ENCODE results near the gene CAV3.

DNA sequence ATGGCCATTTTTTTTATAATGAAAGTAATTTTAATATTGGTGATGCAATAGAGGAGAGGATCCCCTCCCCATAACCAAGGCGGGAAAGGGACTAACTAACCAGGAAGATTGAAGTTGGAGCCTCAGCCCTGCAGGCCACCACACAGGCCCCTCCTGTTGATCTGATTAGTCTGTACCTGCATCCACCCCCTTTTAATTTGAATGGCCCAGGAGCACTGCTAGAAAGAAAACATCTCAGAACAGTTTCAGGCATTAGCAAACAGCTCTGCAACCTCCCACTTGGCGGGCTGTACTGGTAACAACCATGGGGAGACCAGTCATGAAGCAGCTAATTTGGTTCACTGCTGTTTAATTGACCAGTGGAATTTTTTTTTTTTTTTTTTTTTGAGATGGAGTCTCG lies 10.3 kb downstream of the CAV3 start:
- TF ChIP-seq FOXA1 (IDR thresholded peaks at IDR 0.05): no peak
- TF ChIP-seq, protein P1, sequence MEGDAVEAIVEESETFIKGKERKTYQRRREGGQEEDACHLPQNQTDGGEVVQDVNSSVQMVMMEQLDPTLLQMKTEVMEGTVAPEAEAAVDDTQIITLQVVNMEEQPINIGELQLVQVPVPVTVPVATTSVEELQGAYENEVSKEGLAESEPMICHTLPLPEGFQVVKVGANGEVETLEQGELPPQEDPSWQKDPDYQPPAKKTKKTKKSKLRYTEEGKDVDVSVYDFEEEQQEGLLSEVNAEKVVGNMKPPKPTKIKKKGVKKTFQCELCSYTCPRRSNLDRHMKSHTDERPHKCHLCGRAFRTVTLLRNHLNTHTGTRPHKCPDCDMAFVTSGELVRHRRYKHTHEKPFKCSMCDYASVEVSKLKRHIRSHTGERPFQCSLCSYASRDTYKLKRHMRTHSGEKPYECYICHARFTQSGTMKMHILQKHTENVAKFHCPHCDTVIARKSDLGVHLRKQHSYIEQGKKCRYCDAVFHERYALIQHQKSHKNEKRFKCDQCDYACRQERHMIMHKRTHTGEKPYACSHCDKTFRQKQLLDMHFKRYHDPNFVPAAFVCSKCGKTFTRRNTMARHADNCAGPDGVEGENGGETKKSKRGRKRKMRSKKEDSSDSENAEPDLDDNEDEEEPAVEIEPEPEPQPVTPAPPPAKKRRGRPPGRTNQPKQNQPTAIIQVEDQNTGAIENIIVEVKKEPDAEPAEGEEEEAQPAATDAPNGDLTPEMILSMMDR (IDR thresholded peaks at IDR 0.05; ENCODE audit: low read depth, low read length, missing input control): no peak
- TF ChIP-seq, protein P2, sequence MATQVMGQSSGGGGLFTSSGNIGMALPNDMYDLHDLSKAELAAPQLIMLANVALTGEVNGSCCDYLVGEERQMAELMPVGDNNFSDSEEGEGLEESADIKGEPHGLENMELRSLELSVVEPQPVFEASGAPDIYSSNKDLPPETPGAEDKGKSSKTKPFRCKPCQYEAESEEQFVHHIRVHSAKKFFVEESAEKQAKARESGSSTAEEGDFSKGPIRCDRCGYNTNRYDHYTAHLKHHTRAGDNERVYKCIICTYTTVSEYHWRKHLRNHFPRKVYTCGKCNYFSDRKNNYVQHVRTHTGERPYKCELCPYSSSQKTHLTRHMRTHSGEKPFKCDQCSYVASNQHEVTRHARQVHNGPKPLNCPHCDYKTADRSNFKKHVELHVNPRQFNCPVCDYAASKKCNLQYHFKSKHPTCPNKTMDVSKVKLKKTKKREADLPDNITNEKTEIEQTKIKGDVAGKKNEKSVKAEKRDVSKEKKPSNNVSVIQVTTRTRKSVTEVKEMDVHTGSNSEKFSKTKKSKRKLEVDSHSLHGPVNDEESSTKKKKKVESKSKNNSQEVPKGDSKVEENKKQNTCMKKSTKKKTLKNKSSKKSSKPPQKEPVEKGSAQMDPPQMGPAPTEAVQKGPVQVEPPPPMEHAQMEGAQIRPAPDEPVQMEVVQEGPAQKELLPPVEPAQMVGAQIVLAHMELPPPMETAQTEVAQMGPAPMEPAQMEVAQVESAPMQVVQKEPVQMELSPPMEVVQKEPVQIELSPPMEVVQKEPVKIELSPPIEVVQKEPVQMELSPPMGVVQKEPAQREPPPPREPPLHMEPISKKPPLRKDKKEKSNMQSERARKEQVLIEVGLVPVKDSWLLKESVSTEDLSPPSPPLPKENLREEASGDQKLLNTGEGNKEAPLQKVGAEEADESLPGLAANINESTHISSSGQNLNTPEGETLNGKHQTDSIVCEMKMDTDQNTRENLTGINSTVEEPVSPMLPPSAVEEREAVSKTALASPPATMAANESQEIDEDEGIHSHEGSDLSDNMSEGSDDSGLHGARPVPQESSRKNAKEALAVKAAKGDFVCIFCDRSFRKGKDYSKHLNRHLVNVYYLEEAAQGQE (IDR thresholded peaks at IDR 0.05): no peak
- TF ChIP-seq, protein P3, sequence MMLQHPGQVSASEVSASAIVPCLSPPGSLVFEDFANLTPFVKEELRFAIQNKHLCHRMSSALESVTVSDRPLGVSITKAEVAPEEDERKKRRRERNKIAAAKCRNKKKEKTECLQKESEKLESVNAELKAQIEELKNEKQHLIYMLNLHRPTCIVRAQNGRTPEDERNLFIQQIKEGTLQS (IDR thresholded peaks at IDR 0.05): no peak
- TF ChIP-seq SP1 (IDR thresholded peaks at IDR 0.05): no peak
- TF ChIP-seq NR2F2 (IDR thresholded peaks at IDR 0.05): no peak
- TF ChIP-seq RAD21 (IDR thresholded peaks at IDR 0.05): no peak
- TF ChIP-seq TAF1 (conservative IDR thresholded peaks at IDR 0.05): no peak
- TF ChIP-seq, protein P4, sequence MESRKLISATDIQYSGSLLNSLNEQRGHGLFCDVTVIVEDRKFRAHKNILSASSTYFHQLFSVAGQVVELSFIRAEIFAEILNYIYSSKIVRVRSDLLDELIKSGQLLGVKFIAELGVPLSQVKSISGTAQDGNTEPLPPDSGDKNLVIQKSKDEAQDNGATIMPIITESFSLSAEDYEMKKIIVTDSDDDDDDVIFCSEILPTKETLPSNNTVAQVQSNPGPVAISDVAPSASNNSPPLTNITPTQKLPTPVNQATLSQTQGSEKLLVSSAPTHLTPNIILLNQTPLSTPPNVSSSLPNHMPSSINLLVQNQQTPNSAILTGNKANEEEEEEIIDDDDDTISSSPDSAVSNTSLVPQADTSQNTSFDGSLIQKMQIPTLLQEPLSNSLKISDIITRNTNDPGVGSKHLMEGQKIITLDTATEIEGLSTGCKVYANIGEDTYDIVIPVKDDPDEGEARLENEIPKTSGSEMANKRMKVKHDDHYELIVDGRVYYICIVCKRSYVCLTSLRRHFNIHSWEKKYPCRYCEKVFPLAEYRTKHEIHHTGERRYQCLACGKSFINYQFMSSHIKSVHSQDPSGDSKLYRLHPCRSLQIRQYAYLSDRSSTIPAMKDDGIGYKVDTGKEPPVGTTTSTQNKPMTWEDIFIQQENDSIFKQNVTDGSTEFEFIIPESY (IDR thresholded peaks at IDR 0.05): no peak
- TF ChIP-seq RXRA (IDR thresholded peaks at IDR 0.05): no peak
- no peak for TF ChIP-seq YY1 (IDR thresholded peaks at IDR 0.05)
- TF ChIP-seq GABPA (IDR thresholded peaks at IDR 0.05 in 1 of 2, conservative IDR thresholded peaks at IDR 0.05 in 1 of 2): no peak

Measured in liver (tissue), 3 donors.